ENCODE data around the gene CYP2U1.

Gene CYP2U1

GRCh38 chr4:107987916-107988762 lies 56.8 kb downstream of the CYP2U1 start:
- no peak for DNase-seq

GRCh38 chr4:107988763-107989035 lies 57.4 kb downstream of the CYP2U1 start:
- DNase-seq, result no peak

DNA sequence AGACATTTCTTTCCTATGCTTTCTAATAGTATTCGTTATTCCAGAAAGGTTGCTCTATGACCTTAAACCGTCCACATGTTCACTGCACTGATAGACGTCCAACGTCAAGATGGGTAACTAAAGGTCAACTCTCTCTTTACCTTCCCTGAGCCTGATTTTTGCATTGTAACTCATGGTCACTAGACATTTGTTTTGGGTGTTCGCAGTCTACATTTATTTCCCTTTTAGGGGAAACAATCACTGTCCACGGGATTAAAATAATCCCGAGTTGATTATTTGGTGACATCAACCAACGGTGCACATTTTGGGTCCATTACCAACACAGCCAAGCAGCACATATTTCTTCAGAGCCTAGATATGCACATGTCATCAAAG lies 57.8 kb downstream of the CYP2U1 start:
- no peak for DNase-seq

DNA sequence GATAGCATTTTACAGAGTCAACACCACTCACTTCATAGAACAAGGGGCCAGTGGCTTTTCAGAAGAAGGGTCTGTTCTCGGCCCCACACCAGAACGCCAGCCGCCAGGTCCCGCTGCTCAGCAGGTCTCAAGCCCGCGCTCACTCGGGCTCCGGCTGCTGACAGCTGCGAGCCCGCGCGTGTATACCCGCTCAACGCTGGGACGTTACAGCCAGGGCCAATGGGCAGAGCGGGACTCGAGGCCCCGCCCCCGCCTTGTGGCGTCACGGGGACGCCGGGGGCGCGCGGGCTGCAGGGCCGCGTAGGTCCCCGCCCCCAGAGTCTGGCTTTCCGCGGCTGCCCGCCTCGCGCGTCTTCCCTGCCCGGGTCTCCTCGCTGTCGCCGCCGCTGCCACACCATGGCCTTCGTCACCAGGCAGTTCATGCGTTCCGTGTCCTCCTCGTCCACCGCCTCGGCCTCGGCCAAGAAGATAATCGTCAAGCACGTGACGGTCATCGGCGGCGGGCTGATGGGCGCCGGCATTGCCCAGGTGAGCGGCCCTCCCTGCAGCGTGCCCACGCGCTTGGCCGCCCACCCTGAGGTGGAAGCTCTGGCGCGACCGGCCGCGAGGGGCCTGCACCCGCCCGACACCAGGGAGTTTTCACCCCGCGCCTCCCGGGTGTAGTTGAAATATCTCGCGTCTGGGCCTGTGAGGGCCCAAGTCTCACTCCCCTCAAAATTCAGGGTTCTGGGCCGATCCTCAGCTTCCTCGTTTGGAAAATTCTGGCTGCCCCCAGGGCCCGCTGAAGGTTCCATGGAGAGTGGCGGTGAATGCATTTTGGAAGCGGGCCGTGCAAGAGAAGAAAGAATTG lies 58.4 kb downstream of the CYP2U1 start, which contains the start of gene HADH:
HADH (plus strand) TSS at position 353 of the 850 bp plus-strand sequence; CDS start at position 397, 44 bp downstream.
- peak; percentile 94 for DNase-seq

- no peak for DNase-seq
Observed at GRCh38 chr4:107991945-107992630, 60.7 kb downstream of the CYP2U1 start.

GRCh38 chr4:107993969-107994368 lies 62.6 kb downstream of the CYP2U1 start:
- no peak for DNase-seq

GRCh38 chr4:107994894-107995293 lies 63.5 kb downstream of the CYP2U1 start:
- DNase-seq, result no peak

DNA sequence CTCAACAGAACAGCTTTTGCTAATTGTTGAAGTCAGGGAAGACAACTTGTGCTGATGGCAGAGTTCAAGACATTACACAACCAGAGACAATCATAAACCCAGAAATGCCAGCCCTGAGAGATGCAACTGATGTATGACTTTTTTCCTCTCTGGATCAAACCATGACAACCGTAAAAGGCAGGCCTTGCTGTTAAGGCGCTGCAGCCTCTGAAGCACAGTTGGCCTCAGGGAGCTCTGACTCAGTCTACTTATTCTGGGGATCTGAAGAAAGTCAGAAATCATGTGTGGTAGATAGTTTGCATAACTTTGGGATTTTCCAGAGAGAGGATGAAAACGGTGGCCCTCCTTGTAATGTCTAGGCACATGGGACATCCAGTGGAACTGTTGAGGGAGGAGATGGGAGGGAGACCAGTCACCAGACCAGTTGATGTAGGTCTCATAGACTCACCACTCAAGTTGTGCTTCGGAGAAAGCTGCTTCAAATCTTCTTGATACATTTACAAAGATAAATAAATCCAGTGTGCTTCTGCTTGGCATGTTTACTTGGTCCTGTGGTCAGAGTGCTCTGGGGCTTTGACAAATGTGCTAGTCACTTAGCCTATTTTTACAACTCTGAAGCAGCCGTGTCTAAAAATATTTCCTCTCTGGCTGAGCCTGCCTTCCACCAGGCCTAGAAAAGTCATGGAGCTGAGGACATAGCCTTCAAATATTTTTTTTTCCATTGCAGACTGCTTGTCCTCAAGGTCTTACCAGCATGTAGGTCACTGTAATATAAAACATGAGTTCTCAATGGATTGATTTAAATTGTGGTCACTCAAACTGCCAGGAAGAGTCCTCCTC lies 65.8 kb downstream of the CYP2U1 start:
- DNase-seq, result no peak

GRCh38 chr4:107997794-107998193 lies 66.4 kb downstream of the CYP2U1 start:
- no peak for DNase-seq

GRCh38 chr4:107999932-108000539 lies 68.7 kb downstream of the CYP2U1 start:
- DNase-seq, result no peak

DNA sequence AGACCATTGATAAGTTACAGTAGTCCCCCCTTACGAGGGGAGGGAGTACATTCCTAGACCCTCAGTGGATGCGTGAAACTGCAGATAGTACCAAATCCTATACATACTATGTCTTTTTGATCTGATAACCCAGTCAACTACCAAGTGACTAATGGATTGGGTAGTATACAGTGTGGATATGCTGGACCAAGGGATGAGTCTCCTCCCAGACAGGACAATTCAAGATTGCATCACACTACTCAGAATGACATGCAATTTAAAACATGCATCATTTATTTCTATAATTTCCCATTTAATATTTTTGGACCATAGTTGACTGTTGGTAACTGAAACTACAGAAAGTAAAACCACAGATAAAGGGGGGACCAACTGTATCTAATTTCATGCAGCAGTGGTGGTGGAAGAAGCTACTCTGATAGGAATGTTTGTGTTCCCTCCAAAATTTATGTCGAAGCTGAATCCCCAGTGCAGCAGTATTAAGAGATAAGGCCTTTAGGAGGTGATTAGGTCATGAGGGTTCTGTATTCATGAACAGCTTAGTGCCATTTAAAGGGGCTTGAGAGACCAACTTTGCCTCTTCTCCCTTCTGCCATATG lies 70.3 kb downstream of the CYP2U1 start:
- DNase-seq, result no peak

Data from CD4-positive, alpha-beta T cell treated with Interleukin-15 for 1 hour (primary cell).